Measurements from ENCODE around the gene RUNX1.

Gene RUNX1

DNA sequence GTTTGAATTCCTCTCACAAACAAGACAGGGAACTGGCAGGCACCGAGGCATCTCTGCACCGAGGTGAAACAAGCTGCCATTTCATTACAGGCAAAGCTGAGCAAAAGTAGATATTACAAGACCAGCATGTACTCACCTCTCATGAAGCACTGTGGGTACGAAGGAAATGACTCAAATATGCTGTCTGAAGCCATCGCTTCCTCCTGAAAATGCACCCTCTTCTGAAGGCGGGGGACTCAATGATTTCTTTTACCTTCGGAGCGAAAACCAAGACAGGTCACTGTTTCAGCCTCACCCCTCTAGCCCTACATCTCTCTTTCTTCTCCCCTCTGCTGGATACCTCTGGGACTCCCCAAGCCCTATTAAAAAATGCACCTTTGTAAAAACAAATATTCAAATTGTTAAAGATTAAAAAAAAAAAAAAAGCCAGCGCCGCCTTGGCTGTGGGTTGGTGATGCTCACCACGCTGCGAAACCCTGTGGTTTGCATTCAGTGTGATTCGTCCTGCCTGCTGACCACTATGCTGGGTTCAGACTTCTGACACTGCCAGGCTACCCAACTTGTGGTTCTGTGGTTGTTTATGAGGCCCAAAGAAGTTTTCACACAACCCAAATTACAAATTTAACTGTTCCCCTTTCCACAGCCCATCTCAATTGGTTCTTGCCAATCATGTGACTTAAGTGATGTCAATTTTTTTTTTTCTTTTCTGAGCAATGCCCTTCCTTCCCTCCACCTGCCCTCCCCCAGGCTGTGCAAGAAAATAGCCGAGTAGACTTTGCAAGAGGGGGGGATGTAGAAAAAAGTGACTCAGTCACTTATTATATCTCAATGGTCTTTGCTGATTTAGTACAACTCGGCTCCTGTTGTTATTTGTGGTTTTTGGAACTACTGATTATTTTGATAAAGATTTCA is at the start of gene RUNX1:
TSS of gene RUNX1 (minus strand) at position 597 of the 912 bp plus-strand sequence.
- DNase-seq, result peak; percentile 51 to 80

DNA sequence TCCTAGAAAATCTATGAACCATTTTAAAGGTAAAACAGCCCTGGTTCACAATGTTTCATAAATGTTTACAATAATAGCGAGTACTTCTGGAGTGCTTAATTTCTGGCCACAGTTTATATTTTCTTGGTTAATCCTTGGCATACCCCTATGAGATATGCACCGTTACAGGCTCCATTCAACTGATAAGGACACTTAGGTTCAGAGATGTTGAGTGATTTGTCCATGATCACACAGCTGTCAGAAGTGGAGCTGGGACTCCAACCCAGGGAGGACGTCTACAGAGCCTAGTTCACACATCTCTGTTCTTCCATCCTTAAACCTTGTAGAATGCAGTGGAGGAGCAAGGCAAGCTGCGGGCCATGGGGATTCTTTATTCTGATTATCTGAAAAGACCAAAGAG is 48.4 kb upstream of the RUNX1 start:
- DNase-seq, result no peak

DNA sequence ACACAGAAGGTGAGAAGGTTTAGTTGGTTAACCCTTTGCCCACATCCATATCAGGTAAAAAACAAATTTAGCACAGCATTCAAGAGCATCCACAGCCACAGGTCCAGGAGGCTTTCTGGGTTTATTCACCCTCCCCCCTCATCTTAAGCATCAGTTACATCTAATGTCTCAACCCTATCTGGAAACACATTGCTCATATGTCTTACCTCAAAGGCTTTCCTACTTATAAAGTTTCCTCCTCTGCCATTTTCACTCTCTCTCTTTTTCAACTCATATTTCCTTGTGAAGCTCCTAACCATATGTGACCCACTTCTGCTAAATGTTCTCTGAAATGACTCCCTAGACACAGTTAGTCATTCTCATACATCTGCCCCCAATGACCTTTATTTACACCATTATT is 47.9 kb upstream of the RUNX1 start:
- no peak for DNase-seq

DNA sequence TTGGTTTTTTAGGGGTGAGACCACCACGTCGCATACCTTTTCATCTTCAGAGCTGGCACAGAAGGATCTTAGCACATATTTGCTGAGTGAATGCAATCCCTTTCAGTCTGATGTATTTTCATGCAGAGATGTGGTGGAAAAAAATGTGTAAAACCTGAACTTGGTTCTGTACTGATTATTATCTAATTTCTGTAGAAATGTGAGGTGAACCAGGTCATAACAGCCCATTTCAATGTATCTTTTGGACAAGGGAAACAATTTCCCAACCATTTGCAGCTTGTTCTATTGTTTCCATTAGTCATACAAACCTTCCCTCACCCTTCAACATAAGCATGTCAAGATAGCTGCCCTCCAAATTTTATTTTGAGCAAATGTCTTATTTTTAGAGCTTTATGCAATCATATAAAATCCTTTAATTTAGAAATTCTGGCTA is 46.8 kb upstream of the RUNX1 start:
- DNase-seq, result no peak

DNA sequence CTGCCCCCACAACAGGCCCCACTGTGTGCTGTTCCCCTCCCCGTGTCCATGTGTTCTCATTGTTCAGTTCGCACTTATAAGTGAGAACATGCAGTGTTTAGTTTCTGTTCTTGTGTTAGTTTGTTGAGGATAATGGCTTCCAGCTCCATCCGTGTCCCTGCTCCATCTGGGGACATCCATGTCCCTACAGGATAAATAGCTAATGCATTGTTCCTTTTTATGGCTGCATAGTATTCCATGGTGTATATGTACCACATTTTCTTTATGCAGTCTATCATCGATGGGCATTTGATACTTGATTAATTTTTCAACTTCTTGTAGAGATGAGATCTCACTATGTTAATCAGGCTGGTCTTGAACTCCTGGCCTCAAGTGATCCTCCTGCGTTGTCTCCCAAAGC is 44.4 kb upstream of the RUNX1 start:
- DNase-seq, result no peak

DNA sequence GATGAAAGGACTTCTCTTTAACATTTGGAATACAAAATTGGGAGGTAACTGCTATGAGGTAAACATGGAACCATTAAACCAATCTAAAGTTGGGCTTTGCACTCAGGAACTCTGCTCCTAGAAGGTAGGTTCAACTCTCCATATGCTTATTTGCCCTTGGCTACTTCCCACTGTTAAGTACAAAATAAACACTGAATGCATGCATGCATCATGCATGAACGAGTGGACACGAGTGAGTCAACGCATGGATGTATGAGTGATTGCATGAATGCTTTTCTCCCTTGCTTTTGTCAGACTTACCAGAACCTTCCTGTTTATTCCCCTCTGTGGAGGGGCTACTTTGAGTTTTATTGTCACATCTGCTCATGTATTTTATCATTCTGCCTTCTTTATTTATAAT is 42.4 kb upstream of the RUNX1 start:
- no peak for DNase-seq

DNA sequence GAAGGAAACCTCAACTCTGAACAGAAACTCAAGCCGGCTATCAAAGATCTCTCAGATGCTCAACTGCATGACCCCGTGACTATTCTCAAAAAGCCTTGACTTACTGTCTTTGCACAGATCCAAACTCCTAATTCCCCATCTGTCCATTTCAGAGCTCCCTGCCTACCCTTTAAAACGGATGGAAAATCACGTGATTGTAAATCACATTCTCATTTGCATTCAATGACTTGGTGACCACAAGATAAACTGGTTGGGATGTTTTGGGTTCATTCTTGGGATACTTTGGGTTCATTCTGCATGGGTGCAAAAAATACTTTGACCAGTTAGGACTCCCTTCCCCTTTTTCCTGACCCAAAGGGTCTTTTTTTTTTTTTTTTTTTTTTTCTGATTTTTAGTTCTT is 41.3 kb upstream of the RUNX1 start:
- DNase-seq, result no peak

GRCh38 chr21:35088319-35088771 is 39.2 kb upstream of the RUNX1 start:
- no peak for DNase-seq

DNA sequence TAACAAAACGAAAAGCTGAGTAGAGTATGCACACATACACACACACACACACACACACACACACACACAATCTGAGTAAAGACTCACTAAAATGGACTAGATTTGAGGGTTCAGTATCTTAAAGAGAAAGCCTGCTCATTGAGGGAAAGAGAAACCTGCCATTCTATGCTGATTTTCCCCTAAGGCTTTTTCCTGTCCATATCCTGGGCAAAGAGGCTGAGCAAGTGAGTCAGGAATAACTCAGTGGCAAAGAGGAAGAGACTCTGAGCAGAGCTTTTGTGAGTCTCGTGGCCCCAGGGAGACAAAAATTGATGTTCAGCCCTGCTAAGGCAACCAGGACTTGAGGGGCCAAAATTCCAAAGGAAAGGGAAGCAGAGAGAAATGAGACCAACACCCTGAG is 37.3 kb upstream of the RUNX1 start:
- DNase-seq, result no peak

GRCh38 chr21:35084869-35085268 is 35.8 kb upstream of the RUNX1 start:
- DNase-seq, result no peak

- DNase-seq, result no peak
These were observed 34.1 kb upstream of the RUNX1 start for GRCh38 chr21:35083246-35083645.

- DNase-seq, result no peak
These were observed 32.8 kb upstream of the RUNX1 start for GRCh38 chr21:35081861-35082260.

DNA sequence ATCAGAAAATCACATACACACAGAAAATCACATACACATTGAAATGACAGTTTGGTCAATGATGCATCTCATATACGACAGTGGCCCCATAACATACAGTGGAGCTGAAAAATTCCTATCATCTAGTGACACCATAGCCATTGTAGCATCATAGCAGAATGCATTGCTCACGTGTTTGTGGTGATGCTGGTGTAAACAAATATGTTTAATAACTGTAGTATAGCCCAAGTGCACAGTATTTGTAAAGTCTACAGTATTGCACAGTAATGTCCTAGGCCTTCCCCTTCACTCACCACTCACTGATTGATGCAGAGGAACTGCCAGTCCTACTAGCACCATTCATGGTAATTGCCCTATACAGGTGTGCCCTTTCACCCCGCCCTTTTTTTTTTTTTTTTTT is 30.1 kb upstream of the RUNX1 start:
- no peak for DNase-seq

GRCh38 chr21:35077975-35078374 is 28.9 kb upstream of the RUNX1 start:
- no peak for DNase-seq

DNA sequence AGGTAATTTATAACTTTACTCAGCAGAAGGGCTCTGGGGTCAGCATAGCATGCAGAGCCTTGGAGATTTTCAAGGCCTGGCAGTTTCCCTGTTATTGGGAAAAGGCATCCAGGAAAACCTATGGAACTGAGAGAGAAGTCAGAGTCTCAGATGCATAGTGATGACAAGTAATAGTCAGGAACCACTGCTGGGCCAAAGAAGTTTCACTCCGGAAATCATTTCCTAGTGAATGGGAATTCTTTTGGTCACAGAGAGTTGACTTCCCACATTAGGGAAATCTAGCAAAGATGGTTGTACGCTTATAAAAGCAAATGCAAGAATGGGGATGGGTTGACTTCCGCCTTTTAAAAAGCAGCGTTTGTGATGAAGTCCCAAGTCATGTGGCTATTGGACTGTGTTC is 28.4 kb upstream of the RUNX1 start:
- no peak for DNase-seq

- no peak for DNase-seq
These were observed 26.4 kb upstream of the RUNX1 start for GRCh38 chr21:35075546-35075945.

DNA sequence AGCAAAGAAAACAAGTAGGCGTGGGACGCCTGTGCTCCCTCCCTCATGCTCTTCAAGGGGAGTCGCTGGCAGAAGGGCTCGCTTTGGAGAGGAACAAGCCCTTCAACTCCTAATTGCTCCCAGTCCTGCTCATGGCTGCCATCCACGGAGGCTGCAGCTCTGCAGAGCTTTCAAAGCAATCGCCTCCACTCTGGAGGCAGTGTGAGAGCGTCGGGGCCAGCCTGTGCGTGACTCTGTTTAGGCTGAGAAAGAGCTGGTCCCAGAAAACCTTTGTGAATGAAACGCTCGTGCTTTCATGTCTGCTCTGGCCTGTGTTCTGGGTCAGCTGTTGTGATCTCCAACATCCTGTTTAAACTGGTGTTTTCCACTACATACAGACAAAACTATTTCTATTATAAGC is 23.9 kb upstream of the RUNX1 start:
- DNase-seq, result no peak

DNA sequence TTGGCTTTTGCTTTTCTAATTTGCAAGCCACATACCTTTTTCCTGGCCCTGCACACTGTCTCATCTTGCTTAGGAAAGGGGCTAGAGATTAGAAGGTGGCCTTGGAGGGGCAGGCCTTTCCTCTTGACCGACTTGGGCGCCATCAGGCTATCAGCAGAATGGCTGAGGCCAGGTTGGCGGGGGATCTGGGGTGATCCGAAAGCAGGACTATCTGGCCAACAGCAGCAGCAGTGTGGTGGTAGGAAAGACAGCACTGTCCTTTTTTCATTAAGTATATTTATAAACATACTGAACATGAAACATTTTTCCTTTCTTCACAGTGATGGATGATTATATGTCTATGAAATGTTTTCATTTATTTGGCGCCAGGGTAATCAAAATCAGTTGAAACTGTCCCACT is 23.5 kb upstream of the RUNX1 start:
- no peak for DNase-seq

- DNase-seq, result no peak
These were observed 22.2 kb upstream of the RUNX1 start for GRCh38 chr21:35071347-35071746.

DNA sequence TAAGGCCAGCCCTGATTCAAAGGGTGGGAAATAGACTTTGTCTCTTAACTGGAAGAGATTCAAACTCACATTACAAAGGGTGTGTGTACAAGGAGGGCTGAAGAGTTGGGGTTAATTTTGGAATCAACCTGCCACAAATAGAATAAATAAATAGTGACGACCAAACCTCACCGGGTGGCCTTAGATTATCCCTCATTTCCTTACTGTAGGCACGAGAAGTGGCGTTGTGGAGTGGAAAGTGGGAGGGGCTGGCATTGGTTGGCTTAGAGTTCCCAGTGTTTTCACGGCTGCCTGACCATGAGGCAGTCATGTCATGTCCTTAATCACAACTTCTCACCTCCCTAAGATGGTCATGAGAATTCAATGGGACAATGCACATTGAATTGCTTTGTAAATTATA is 21.3 kb upstream of the RUNX1 start:
- DNase-seq, result no peak

DNA sequence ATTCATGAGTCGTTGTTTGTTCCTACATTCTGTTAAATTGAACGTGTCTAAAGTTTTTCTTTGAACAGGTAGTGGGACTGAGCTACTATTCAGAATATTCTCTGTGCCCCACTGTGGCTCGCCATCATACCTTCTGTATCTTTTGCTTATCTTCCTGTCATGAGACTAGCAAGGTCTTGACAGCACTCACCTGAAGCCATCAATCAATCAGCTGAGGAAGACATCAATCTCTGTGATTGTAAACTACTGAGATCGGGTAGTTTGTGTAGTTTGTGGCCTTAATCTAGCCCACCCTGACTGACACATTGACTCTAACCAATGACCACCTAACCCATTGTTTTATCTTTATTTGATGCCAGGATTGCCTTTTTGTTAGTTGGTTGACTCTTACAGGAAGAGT is 17.7 kb upstream of the RUNX1 start:
- DNase-seq, result no peak

DNA sequence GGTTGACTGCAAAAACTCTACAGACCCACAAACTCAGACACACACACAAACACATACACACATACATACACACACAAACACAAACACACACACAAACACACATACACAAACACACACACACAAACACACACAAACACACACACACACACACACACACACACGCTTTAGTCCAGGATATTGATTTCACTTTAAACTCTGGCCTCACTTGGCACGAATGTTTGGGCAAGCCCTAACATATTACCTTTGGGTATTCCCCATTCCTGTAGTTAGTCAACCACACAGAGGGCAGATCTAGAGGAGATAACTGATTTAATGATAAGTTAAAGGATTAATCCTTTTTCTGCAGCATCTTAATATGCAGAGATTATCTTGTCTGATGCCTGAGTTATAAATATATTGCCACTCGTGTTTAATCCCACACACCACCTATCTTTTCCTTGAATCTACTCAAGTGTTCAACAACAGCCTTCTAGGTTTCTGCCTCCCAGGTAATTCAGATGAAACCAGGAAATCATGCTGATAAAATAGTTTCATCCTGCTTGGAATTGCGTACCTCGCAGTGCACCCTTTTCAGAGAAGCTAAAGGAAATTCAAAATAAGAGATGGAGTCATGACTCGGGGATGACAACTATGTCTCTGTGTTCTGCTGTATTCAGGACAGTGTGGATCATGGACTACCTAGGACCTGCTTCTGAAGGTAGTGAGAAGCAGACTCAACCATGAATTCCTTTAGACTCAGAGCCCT is 14.5 kb upstream of the RUNX1 start:
- DNase-seq, result no peak

DNA sequence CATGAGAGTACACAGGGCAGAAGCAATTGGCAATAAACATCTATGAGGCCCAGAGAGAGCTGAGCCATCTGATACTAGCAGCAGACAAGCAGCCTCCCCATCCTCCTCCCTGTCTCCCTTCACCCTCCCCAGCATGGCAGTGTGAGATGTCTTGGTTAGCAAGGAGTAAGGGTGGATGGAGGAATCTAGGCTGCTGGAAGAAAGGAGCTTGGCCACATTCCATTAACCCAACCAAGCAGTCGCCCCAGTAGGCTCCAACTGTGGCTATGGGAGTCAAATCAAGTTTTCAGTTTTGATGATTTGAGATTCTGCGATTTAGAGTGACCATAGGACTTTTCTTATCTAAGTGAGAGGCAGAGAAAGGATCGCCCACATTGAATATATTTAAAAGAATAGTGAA is 12.9 kb upstream of the RUNX1 start:
- no peak for DNase-seq

DNA sequence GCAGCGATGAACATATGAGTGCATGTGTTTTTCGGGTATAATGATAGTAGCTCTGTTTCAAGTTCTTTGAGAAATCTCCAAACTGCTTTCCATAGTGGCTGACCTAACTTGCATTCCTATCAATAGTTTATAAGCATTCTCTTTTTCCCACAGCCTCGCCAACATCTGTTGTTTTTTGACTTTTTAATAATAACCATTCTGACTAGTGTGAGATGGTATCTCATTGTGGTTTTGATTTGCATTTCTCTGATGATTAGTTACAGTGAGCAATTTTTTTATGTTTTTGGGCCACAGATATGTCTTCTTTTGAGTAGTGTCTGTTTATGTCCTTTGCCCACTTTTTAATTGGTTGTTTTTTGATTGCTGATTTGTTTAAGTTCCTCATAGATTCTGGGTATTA is 10.6 kb upstream of the RUNX1 start:
- DNase-seq, result no peak

All from stimulated activated CD4-positive, alpha-beta T cell treated with anti-CD3 and anti-CD28 coated beads, Interleukin-4, amount 100 ng/mL, for 4 hours (primary cell).